ENCODE measurements around the gene CTCFL. TPM values are rescaled to one million over a fixed set of nuclear protein-coding genes. Genes with fewer than 3 reads are reported as not detected.

CTCFL gene
- total and polyA plus RNA-seq, 2 of the 13 experiments (the other 11 are each of a cell fraction or from before 2014, with no cell fraction given) = 0.04 TPM; not detected in 1

GRCh38 chr20:57480444-57481160 is 44.3 kb downstream of the CTCFL start:
- no peaks in the 10 kb centered on the region for H3K9me3 ChIP-seq (ENCODE audit: low read length)
- 0 out of 2 replicates have a peak, but pooled peaks cover 8% of the 10 kb centered on the region for H3K4me1 ChIP-seq (ENCODE audit: insufficient read depth, low read length)
- POLR2A ChIA-PET = no interaction called here
- H2AFZ ChIP-seq (ENCODE audit: low read length) = no peak overlapping the region
- no peak overlapping the region for H3K27ac ChIP-seq (ENCODE audit: extremely low read length, insufficient read depth, low read length)
- no peaks in the 10 kb centered on the region for H3K36me3 ChIP-seq (replicated peaks in 1 of 2; ENCODE audit: control insufficient read depth in 1 of 2, insufficient read depth in 2 of 2, low read length in 2 of 2)
- no peak overlapping the region for H3K4me2 ChIP-seq (ENCODE audit: low read depth, low read length)
- no peak overlapping the region for H3K4me3 ChIP-seq (replicated peaks in 1 of 3; ENCODE audit: insufficient read depth in 1 of 3, low read depth in 2 of 3, low read length in 3 of 3)
- peaks cover 7 to 78% of the 10 kb centered on the region in 2 experiments for H3K27me3 ChIP-seq (ENCODE audit: control insufficient read depth in 1 of 2, insufficient read depth in 2 of 2, low read length in 2 of 2)
- intact Hi-C loops (cut with micrococcal nuclease; ENCODE audit: unreplicated experiment) = no loop called here
- in situ Hi-C loops (cut with HindIII; ENCODE audit: extremely low pct_ligation_motif_present, low pct_unique_long_range_greater_than_20kb) = no loop called here
- WGBS (ENCODE audit: low lambda C conversion rate) = 41% methylated on average over 17 of the region's 17 CpGs
- H3K9ac ChIP-seq (ENCODE audit: insufficient read depth, low read depth, low read length) = no peak overlapping the region
- FAIRE-seq (no peak), DNase-seq (ENCODE audit: low spot score) (no peak), ATAC-seq (peak; percentile 11; the same call in 2 of the 3 replicates)
- CTCF ChIA-PET (ENCODE audit: low intra/inter-chr PET ratio, low total read pairs) = no interaction called here
- H4K20me1 ChIP-seq (ENCODE audit: insufficient read depth, low read length) = no peaks in the 10 kb centered on the region
- TF ChIP-seq HOXA7 (CRISPR knock-in tag; IDR thresholded peaks at IDR 0.05) (no peak), ASH2L (IDR thresholded peaks at IDR 0.05; ENCODE audit: insufficient read length, low read depth, low read length) (no peak), ZNF260 (CRISPR knock-in tag; IDR thresholded peaks at IDR 0.05; ENCODE audit: borderline replicate concordance, low read depth) (no peak), ZFP41 (CRISPR knock-in tag; IDR thresholded peaks at IDR 0.05; ENCODE audit: borderline replicate concordance) (no peak), SALL1 (CRISPR knock-in tag; IDR thresholded peaks at IDR 0.05) (0 out of 2 replicates have a peak, but pooled peaks have one; percentile 16), ETV5 (CRISPR knock-in tag; IDR thresholded peaks at IDR 0.05; ENCODE audit: borderline replicate concordance) (no peak), FIP1L1 (IDR thresholded peaks at IDR 0.05; ENCODE audit: borderline replicate concordance, insufficient read depth, low read depth, low read length) (no peak), ZNF607 (CRISPR knock-in tag; IDR thresholded peaks at IDR 0.05; ENCODE audit: borderline replicate concordance) (no peak)
- no TSS peak for BruUV-seq (replicated peaks)
- H3K79me2 ChIP-seq (ENCODE audit: insufficient read depth, low read length) = no peaks in the 10 kb centered on the region
